Uterus (tissue), 4 donors: ENCODE measurements around the gene TOR4A. TPM values are rescaled to one million over a fixed set of nuclear protein-coding genes. Genes with fewer than 3 reads are reported as not detected.

ENCODE experiments used
- DNase-seq, 2 donors: peaks; one replicate each; pipeline ENCODE4 v3.0.0-alpha.2; 2019 to 2020
- H3K27ac ChIP-seq, 2 donors: fragments of 200-600 bp; sonication (generic); 1 replicate in 1 of 2; 2 replicates in 1 of 2; pipeline ENCODE4 v1.5.1; 2016 to 2018
- H3K27me3 ChIP-seq, 2 donors: fragments of 200-600 bp; sonication (generic); one replicate each; pipeline ENCODE4 v1.5.1; 2018 to 2019; ENCODE audit warnings: control low read depth in 1 of 2
- H3K36me3 ChIP-seq, 2 donors: fragments of 200-600 bp; sonication (generic); one replicate each; pipeline ENCODE4 v1.5.1; 2019; ENCODE audit warnings: control low read depth in 1 of 2
- H3K4me1 ChIP-seq, 2 donors: fragments of 200-600 bp; sonication (generic); one replicate each; pipeline ENCODE4 v1.5.1; 2018 to 2019; ENCODE audit warnings: control low read depth in 1 of 2
- H3K4me3 ChIP-seq, 2 donors: fragments of 200-600 bp; sonication (generic); 1 replicate in 1 of 2; 2 replicates in 1 of 2; pipeline ENCODE4 v1.5.1; 2018 to 2019; ENCODE audit warnings: mild to moderate bottlenecking in 1 of 2
- H3K9me3 ChIP-seq, 2 donors: fragments of 200-600 bp; sonication (generic); one replicate each; pipeline ENCODE4 v1.5.1; 2019; ENCODE audit warnings: control low read depth in 1 of 2
- POLR2A ChIP-seq, 2 donors: fragments of 450-650 bp; IDR thresholded peaks; one replicate each; pipeline ENCODE4 v1.6.1; 2016; ENCODE audit warnings: antibody characterized with exemption in 2 of 2, mild to moderate bottlenecking in 1 of 2, moderate library complexity in 1 of 2
- intact Hi-C: fragments of 100-400 bp; cut with DNase I; formaldehyde crosslinking; loops from one replicate; pipeline ENCODE4 v1.15.1; 2023; ENCODE audit warnings: low total_unique reads
- total RNA-seq, 4 donors: library from RNA; depleted of rRNA in 3 of 4; stranded (reverse); fragments of >200 nt in 3 of 4; gene quantifications; one replicate each; pipeline versions ENCODE4 v1.1.0 to v1.2.4, GENCODE V29; 2014 to 2023
- TF ChIP-seq, protein P1 (sequence below), 4 experiments: fragments of 200-600 bp in 2 of 4; fragments of 450-650 bp in 2 of 4; sonication (generic) in 2 of 4; IDR thresholded peaks; one replicate each; pipeline ENCODE4 v1.5.1; 2016 to 2019; ENCODE audit warnings: antibody characterized with exemption in 4 of 4, mild to moderate bottlenecking in 2 of 4, moderate library complexity in 1 of 4
- donor health status: DM: yes; HTN: yes; CAD: no.

TOR4A gene
- total RNA-seq, 4 donors from 2014 or later = 2.6 to 12.7 (median 11.5) TPM

DNA sequence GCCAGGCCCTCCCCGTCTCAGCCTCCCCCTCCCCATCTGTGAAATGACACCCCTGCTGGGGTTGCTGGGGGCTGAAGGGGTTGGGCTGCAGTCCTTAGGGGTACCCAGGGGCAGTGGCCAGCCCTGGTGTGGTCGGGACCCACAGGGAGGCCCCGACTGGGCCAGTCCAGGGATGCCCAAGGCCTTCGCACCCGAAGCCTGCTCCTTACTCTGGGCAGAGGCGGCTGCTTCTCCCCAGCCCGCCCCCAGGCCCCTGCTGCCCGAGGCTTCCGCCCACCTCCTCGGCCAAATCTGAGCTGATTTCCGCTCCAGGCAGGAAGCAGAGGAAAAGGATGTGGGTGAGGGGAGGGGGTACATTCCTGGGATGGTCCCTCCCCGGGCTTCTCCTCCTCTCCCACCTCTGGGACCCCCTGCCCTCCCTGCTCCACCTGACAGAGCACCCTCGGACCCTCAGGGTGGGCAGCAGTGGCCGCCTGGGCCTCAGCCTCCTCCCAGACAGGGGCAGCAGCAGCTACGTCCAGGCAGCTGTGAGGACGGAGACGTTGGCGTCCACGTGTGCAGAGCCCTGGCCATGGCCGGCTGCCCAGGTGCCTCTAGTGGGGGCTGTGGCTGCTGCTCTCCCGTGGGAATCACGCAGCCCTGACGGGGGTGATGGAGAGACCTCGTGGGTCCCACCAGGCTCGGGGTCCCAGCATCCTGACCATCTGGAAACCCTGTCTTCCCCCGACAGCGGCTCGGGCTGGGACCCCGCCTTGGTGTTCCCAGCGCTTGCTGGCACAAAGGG lies 28.7 kb downstream of the TOR4A start:
- H3K27me3 ChIP-seq = peaks cover 0 to 18% of the 10 kb centered on the region in 2 donors
- H3K4me3 ChIP-seq = no peak overlapping the region
- TF ChIP-seq, protein P1, sequence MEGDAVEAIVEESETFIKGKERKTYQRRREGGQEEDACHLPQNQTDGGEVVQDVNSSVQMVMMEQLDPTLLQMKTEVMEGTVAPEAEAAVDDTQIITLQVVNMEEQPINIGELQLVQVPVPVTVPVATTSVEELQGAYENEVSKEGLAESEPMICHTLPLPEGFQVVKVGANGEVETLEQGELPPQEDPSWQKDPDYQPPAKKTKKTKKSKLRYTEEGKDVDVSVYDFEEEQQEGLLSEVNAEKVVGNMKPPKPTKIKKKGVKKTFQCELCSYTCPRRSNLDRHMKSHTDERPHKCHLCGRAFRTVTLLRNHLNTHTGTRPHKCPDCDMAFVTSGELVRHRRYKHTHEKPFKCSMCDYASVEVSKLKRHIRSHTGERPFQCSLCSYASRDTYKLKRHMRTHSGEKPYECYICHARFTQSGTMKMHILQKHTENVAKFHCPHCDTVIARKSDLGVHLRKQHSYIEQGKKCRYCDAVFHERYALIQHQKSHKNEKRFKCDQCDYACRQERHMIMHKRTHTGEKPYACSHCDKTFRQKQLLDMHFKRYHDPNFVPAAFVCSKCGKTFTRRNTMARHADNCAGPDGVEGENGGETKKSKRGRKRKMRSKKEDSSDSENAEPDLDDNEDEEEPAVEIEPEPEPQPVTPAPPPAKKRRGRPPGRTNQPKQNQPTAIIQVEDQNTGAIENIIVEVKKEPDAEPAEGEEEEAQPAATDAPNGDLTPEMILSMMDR (IDR thresholded peaks at IDR 0.05) = no peak
- no peak for TF ChIP-seq POLR2A (IDR thresholded peaks at IDR 0.05)
- H3K27ac ChIP-seq = peak overlapping the region; percentile 70 to 81
- H3K4me1 ChIP-seq = peaks cover 0 to 29% of the 10 kb centered on the region in 2 donors
- H3K36me3 ChIP-seq = no peaks in the 10 kb centered on the region
- no peaks in the 10 kb centered on the region for H3K9me3 ChIP-seq
- intact Hi-C loops = loop anchor here (10.0 kb wide), 1 partner anchor 109 kb away; no protein-coding TSS in a partner anchor
- peak; percentile 21 to 28 for DNase-seq

DNA sequence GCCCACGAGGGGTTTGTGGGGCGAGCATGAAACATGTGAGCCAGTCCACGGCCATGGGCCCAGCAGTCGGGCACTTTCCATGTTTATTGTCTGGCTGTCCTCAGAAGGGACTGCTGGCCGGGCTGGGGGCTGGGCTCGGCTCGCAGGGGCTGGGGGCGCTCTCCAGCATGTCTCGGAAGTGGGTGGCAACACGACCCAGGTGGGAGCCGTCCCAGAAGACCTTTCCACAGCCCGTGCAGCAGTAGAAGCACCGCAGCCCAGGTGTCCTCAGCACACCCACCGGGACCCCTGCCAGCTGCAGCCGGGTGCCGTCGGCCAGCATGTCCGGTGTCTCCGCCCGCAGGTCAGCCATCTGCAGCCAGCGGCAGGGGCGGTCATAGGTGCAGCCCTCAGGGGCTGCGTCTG lies 29.3 kb downstream of the TOR4A start:
- Histone ChIP-seq H3K9me3 (no peaks in the 10 kb centered on the region), H3K4me1 (peaks cover 0 to 29% of the 10 kb centered on the region in 2 donors), H3K4me3 (no peak overlapping the region), H3K36me3 (no peaks in the 10 kb centered on the region), H3K27ac (peak overlapping the region; percentile 70 to 81), H3K27me3 (peaks cover 0 to 18% of the 10 kb centered on the region in 2 donors)
- TF ChIP-seq, protein P1 (IDR thresholded peaks at IDR 0.05) = no peak
- TF ChIP-seq POLR2A (IDR thresholded peaks at IDR 0.05) = no peak
- peak; percentile 16 to 24 for DNase-seq
- intact Hi-C loops = loop anchor here (10.0 kb wide), 1 partner anchor 108 kb away; no protein-coding TSS in a partner anchor

DNA sequence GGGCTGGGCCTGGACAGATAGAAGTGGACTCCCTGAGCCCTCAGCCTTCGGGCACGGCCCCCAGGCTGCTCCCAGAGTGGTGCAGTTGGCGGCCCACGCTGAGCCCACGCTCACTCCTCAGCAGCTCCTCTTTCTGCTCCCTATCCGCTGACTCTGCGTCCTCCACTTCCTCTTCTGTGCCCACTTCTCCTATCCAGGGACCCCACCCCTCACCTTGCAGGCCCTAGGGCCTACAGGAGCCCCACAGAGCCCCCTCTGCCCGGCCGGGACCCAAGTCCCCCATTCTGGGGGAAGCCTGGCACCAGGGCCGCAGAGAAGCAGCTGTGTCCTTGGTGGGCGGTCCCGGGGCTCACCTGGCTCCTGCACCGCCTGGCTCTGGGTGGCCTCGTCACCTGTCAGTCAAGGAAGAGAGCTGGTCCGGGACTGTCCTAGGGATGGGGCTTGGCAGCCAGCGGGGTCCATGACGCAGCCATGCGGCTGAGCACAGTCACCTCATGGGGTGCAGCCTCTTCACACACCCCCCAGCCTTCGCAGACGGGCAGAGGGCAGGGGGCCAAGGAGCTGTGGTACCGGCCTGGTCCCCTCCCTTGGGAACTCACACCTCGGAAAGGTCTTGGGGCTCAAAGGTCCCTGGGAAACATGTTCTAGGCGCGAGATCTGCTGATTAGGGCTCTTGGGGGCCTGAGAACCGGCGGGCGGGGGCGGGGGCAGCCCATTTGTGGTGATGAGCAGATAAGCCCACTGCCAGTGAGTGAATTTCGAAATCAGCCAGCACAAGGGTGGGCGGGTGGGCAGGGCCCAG lies 29.9 kb downstream of the TOR4A start:
- intact Hi-C loops = loop anchor here (10.0 kb wide), 1 partner anchor 107 kb away; no protein-coding TSS in a partner anchor

DNA sequence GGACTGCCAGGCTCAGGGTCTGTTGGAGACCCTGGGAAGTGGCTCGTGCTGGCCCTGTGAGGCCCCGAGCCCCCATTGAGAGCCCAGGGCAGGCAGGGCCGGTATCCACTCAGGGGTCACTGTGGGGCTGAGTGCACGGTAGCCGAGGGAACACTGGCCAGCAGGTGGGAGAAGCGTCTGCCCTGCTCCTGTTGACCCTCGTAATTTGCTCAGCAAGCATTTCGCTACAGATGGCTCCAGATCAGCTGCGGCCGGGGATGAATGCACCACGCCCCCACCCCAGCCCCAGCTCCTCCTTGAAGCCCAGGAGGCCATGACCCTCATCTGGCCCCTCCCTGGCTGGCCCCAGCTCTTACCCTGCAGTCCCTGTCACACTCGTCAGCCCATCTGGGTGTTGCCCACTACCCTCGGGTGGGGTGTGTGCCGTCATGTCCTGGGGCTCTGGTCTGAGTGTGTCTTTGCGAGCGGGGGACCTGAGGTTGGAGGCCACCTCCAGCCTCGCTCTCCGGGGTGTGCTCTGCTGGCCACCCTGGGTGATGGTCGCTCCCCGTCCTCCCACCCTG lies 30.6 kb downstream of the TOR4A start:
- no peak for DNase-seq
- intact Hi-C loops = loop anchor here (10.0 kb wide), 1 partner anchor 107 kb away; no protein-coding TSS in a partner anchor
- H3K4me1 ChIP-seq = peaks cover 0 to 25% of the 10 kb centered on the region in 2 donors
- no peaks in the 10 kb centered on the region for H3K9me3 ChIP-seq
- no peaks in the 10 kb centered on the region for H3K36me3 ChIP-seq
- H3K4me3 ChIP-seq = no peak overlapping the region
- peaks cover 0 to 11% of the 10 kb centered on the region in 2 donors for H3K27me3 ChIP-seq
- no peak overlapping the region for H3K27ac ChIP-seq
- TF ChIP-seq, protein P1 (IDR thresholded peaks at IDR 0.05) = no peak
- no peak for TF ChIP-seq POLR2A (IDR thresholded peaks at IDR 0.05)

More for the DNA sequence above, 29.9 kb downstream of the TOR4A start:
- Histone ChIP-seq H3K9me3 (no peaks in the 10 kb centered on the region), H3K27me3 (peaks cover 0 to 17% of the 10 kb centered on the region in 2 donors), H3K4me3 (no peak overlapping the region), H3K36me3 (no peaks in the 10 kb centered on the region), H3K27ac (no peak overlapping the region), H3K4me1 (peaks cover 0 to 28% of the 10 kb centered on the region in 2 donors)
- no peak for TF ChIP-seq POLR2A (IDR thresholded peaks at IDR 0.05)
- TF ChIP-seq, protein P1 (IDR thresholded peaks at IDR 0.05) = no peak
- DNase-seq = peak in 1 of 2 donors; percentile 16
